T-helper 2 cell treated with Interferon-gamma antibody and Interleukin-4, amounts not matched to agents 5 μg/mL and 100 μg/mL, for 36 hours (primary cell): ENCODE measurements around the gene PLPP2.

Source experiments
- DNase-seq: peaks from one replicate; pipeline ENCODE4 v3.0.0; 2021; ENCODE audit warnings: low spot score
- H3K27ac Mint-ChIP-seq: one replicate; pipeline ENCODE4 v1.8.0; 2021; ENCODE audit warnings: mild to moderate bottlenecking, mixed read lengths
- H3K27me3 Mint-ChIP-seq: one replicate; pipeline ENCODE4 v1.8.0; 2021; ENCODE audit warnings: low read depth, mixed read lengths
- H3K36me3 Mint-ChIP-seq: one replicate; pipeline ENCODE4 v1.8.0; 2021; ENCODE audit warnings: low read depth, mixed read lengths
- H3K4me1 Mint-ChIP-seq: one replicate; pipeline ENCODE4 v1.8.0; 2021; ENCODE audit warnings: low read depth, mixed read lengths
- H3K4me3 Mint-ChIP-seq: one replicate; pipeline ENCODE4 v1.8.0; 2022; ENCODE audit warnings: mild to moderate bottlenecking, moderate library complexity, mixed read lengths
- H3K9me3 Mint-ChIP-seq: one replicate; pipeline ENCODE4 v1.8.0; 2021; ENCODE audit warnings: mixed read lengths

PLPP2 gene

GRCh38 chr19:325937-326565, 34.8 kb upstream of the PLPP2 start:
- H3K4me3 Mint-ChIP-seq = no peak overlapping the region
- no peaks in the 10 kb centered on the region for H3K4me1 Mint-ChIP-seq
- no peak for DNase-seq
- peaks cover 52% of the 10 kb centered on the region for H3K36me3 Mint-ChIP-seq
- H3K27ac Mint-ChIP-seq = no peak overlapping the region
- H3K9me3 Mint-ChIP-seq = peaks cover 18% of the 10 kb centered on the region
- no peaks in the 10 kb centered on the region for H3K27me3 Mint-ChIP-seq

GRCh38 chr19:325173-325936, 34.2 kb upstream of the PLPP2 start:
- Mint-ChIP-seq H3K4me3 (no peak overlapping the region), H3K36me3 (peaks cover 51% of the 10 kb centered on the region), H3K27ac (no peak overlapping the region), H3K9me3 (peaks cover 18% of the 10 kb centered on the region), H3K4me1 (no peaks in the 10 kb centered on the region), H3K27me3 (no peaks in the 10 kb centered on the region)
- DNase-seq = no peak

GRCh38 chr19:324716-325115, 33.5 kb upstream of the PLPP2 start:
- Mint-ChIP-seq H3K36me3 (peaks cover 48% of the 10 kb centered on the region), H3K4me1 (no peaks in the 10 kb centered on the region), H3K27ac (no peak overlapping the region), H3K27me3 (no peaks in the 10 kb centered on the region), H3K9me3 (peaks cover 18% of the 10 kb centered on the region), H3K4me3 (no peak overlapping the region)
- DNase-seq = no peak

GRCh38 chr19:322616-323015, 31.4 kb upstream of the PLPP2 start:
- Mint-ChIP-seq H3K27me3 (no peaks in the 10 kb centered on the region), H3K27ac (no peak overlapping the region), H3K4me1 (no peaks in the 10 kb centered on the region), H3K4me3 (no peak overlapping the region), H3K36me3 (peaks cover 39% of the 10 kb centered on the region), H3K9me3 (peaks cover under 1% of the 10 kb centered on the region)
- no peak for DNase-seq

GRCh38 chr19:318509-318774, 27.2 kb upstream of the PLPP2 start:
- no peaks in the 10 kb centered on the region for H3K9me3 Mint-ChIP-seq
- no peak for DNase-seq
- peaks cover 29% of the 10 kb centered on the region for H3K36me3 Mint-ChIP-seq
- no peaks in the 10 kb centered on the region for H3K4me1 Mint-ChIP-seq
- no peaks in the 10 kb centered on the region for H3K27me3 Mint-ChIP-seq
- H3K27ac Mint-ChIP-seq = no peak overlapping the region
- H3K4me3 Mint-ChIP-seq = no peak overlapping the region

GRCh38 chr19:317710-318508, 26.7 kb upstream of the PLPP2 start:
- H3K36me3 Mint-ChIP-seq = peaks cover 29% of the 10 kb centered on the region
- DNase-seq = no peak
- no peaks in the 10 kb centered on the region for H3K9me3 Mint-ChIP-seq
- H3K27me3 Mint-ChIP-seq = no peaks in the 10 kb centered on the region
- no peak overlapping the region for H3K27ac Mint-ChIP-seq
- no peaks in the 10 kb centered on the region for H3K4me1 Mint-ChIP-seq
- H3K4me3 Mint-ChIP-seq = no peak overlapping the region

- DNase-seq = no peak
- Mint-ChIP-seq H3K27me3 (no peaks in the 10 kb centered on the region), H3K9me3 (no peaks in the 10 kb centered on the region), H3K36me3 (peaks cover 30% of the 10 kb centered on the region), H3K27ac (no peak overlapping the region), H3K4me3 (no peak overlapping the region), H3K4me1 (no peaks in the 10 kb centered on the region)
Measured at GRCh38 chr19:315811-316210, 24.6 kb upstream of the PLPP2 start.

GRCh38 chr19:313988-314815, 23.0 kb upstream of the PLPP2 start:
- no peak for DNase-seq
- Mint-ChIP-seq H3K27ac (no peak overlapping the region), H3K4me1 (no peaks in the 10 kb centered on the region), H3K9me3 (no peaks in the 10 kb centered on the region), H3K4me3 (no peak overlapping the region), H3K36me3 (peaks cover 22% of the 10 kb centered on the region), H3K27me3 (no peaks in the 10 kb centered on the region)

- no peak overlapping the region for H3K4me3 Mint-ChIP-seq
- no peak for DNase-seq
- H3K27me3 Mint-ChIP-seq = no peaks in the 10 kb centered on the region
- no peaks in the 10 kb centered on the region for H3K4me1 Mint-ChIP-seq
- peaks cover 21% of the 10 kb centered on the region for H3K36me3 Mint-ChIP-seq
- H3K27ac Mint-ChIP-seq = no peak overlapping the region
- no peaks in the 10 kb centered on the region for H3K9me3 Mint-ChIP-seq
Measured at GRCh38 chr19:313169-313987, 22.2 kb upstream of the PLPP2 start.

GRCh38 chr19:311813-312261, 20.6 kb upstream of the PLPP2 start:
- Mint-ChIP-seq H3K27ac (no peak overlapping the region), H3K4me1 (no peaks in the 10 kb centered on the region), H3K27me3 (no peaks in the 10 kb centered on the region), H3K36me3 (peaks cover 11% of the 10 kb centered on the region), H3K4me3 (no peak overlapping the region), H3K9me3 (no peaks in the 10 kb centered on the region)
- DNase-seq = no peak

- Mint-ChIP-seq H3K27me3 (no peaks in the 10 kb centered on the region), H3K4me3 (no peak overlapping the region), H3K27ac (no peak overlapping the region)
Measured at GRCh38 chr19:310781-311496, 19.7 kb upstream of the PLPP2 start.

GRCh38 chr19:310141-310651, 19.0 kb upstream of the PLPP2 start:
- Mint-ChIP-seq H3K9me3 (no peaks in the 10 kb centered on the region), H3K36me3 (peaks cover 11% of the 10 kb centered on the region), H3K4me3 (no peak overlapping the region), H3K27ac (no peak overlapping the region), H3K4me1 (no peaks in the 10 kb centered on the region), H3K27me3 (no peaks in the 10 kb centered on the region)
- no peak for DNase-seq

More at GRCh38 chr19:310781-311496, 19.7 kb upstream of the PLPP2 start:
- Mint-ChIP-seq H3K9me3 (no peaks in the 10 kb centered on the region), H3K36me3 (peaks cover 10% of the 10 kb centered on the region), H3K4me1 (no peaks in the 10 kb centered on the region)
- DNase-seq = no peak
